Measurements from ENCODE around the gene PLK1. TPM values are rescaled to one million over a fixed set of nuclear protein-coding genes. Genes with fewer than 3 reads are reported as not detected.

Gene PLK1
- polyA plus RNA-seq, 1 donor: 13.0 TPM

DNA sequence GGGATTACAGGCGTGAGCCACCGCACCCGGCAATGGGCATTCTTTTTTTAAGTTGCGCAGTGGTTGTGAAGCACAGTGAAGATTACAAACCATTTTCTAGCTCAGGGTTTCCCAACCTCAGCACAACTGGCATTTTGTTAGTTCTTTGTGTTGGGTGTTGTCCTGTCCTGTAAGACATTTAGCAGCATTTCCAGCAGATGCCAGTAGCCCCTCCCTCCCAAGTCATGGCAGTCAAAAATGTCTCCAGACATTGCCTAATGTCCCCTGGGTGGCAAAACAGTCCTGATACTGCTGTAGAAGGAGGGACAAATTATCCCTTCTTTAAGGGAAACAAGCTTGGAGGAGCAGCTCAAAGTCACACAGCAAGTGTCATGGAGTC is 15.6 kb downstream of the PLK1 start:
- Histone ChIP-seq H3K27ac (ENCODE audit: low read length) (no peak overlapping the region), H3K9me3 (ENCODE audit: control insufficient read depth, low read depth, low read length) (no peaks in the 10 kb centered on the region), H3K27me3 (ENCODE audit: control insufficient read depth, insufficient read depth, low read length) (no peaks in the 10 kb centered on the region), H3K4me3 (ENCODE audit: low read length) (no peak overlapping the region), H3K4me1 (ENCODE audit: control insufficient read depth, insufficient read depth, low read length) (no peaks in the 10 kb centered on the region), H3K36me3 (ENCODE audit: control insufficient read depth, insufficient read depth, low read length) (peaks cover 25% of the 10 kb centered on the region)
- no CpG with 5 or more reads among the region's 4 CpGs for WGBS (ENCODE audit: insufficient coverage, low lambda C conversion rate)
- no peak for DNase-seq

DNA sequence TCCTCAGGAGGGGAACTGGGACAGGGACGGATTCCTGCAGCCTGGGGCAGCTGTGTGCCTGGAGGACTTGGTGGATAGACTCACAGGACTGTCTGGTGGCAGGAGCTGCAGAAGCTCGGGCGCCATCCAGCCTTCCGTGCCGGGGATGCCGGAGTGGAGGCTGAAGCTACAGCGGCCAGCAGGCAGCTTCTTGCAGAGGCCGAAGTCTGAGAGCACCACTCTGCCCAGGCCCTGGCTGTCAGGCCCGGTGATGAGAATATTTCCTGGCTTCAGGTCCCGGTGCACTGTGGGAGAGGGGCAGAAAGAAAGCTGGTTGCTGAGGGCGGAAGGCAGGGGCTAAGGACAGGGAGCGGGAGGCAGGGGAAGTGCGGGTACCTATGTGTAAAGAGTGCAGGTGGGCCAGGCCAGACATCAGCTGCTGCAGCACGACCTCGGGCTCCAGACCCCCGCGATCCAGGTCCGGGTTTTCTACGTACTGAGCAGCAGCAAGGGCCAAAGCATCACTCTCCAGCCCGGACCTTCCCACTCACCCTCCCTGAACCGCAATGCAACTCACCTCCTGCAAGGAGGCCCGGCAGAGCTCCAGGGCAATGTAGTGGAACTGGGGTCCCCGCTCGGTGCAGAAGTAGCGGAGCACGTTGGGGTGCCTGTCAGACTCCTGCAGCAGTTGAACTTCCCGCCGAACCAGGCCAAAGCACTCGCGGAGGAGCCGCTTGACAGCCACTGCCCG is 16.1 kb downstream of the PLK1 start:
- H3K9me3 ChIP-seq (ENCODE audit: control insufficient read depth, low read depth, low read length): no peaks in the 10 kb centered on the region
- H3K27ac ChIP-seq (ENCODE audit: low read length): no peak overlapping the region
- H3K36me3 ChIP-seq (ENCODE audit: control insufficient read depth, insufficient read depth, low read length): peaks cover 20% of the 10 kb centered on the region
- peak in 1 of 2 donors; percentile 37 for DNase-seq
- WGBS (ENCODE audit: insufficient coverage, low lambda C conversion rate): no CpG with 5 or more reads among the region's 32 CpGs
- no peaks in the 10 kb centered on the region for H3K27me3 ChIP-seq (ENCODE audit: control insufficient read depth, insufficient read depth, low read length)
- H3K4me3 ChIP-seq (ENCODE audit: low read length): no peak overlapping the region
- H3K4me1 ChIP-seq (ENCODE audit: control insufficient read depth, insufficient read depth, low read length): no peaks in the 10 kb centered on the region

DNA sequence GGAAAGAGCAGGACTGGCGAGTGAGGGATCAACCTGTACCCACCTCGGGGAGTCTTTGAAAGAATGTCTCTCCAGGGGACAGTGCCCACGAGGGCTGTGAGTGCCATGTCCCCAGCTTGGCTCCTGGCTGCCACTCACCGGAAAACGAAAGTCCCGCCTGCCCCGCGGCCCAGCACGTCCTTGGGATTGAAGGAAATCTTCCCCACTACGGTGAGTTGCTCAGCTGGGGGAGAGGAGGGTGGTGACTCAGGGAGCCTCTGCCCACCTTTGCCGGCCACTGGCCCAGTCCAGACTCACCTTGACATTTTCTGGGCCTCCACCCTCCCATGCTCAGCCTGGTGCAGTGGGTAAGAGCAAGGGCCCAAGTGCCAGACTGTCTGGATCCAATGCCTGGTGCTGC is 17.1 kb downstream of the PLK1 start:
- Histone ChIP-seq H3K27me3 (ENCODE audit: control insufficient read depth, insufficient read depth, low read length) (no peaks in the 10 kb centered on the region), H3K27ac (ENCODE audit: low read length) (no peak overlapping the region), H3K4me1 (ENCODE audit: control insufficient read depth, insufficient read depth, low read length) (no peaks in the 10 kb centered on the region), H3K36me3 (ENCODE audit: control insufficient read depth, insufficient read depth, low read length) (peaks cover 12% of the 10 kb centered on the region), H3K4me3 (ENCODE audit: low read length) (no peak overlapping the region), H3K9me3 (ENCODE audit: control insufficient read depth, low read depth, low read length) (no peaks in the 10 kb centered on the region)
- DNase-seq: no peak
- no CpG with 5 or more reads among the region's 11 CpGs for WGBS (ENCODE audit: insufficient coverage, low lambda C conversion rate)

DNA sequence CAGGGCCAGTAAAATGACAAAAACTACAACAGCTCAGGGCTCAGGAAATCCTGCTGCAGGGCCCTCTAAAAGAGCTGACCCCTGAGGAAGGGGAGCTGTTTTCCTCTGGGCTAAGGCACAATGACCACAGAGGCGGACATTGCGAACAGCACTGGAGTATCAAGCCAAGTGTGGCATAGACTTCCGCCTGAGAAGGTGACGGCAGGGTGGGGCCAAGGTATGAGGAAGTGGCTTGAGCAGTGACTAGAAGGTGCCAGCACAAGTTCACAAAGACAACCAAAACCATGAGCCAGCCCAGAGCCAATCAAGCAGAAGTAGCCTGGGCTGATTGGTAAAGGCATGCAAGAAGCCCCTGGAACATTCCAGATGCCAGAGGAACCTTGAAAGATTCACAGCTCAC is 20.4 kb downstream of the PLK1 start:
- H3K4me3 ChIP-seq (ENCODE audit: low read length): no peak overlapping the region
- DNase-seq: peak; percentile 30 to 49
- no CpG with 5 or more reads among the region's 4 CpGs for WGBS (ENCODE audit: insufficient coverage, low lambda C conversion rate)
- H3K27me3 ChIP-seq (ENCODE audit: control insufficient read depth, insufficient read depth, low read length): no peaks in the 10 kb centered on the region
- no peaks in the 10 kb centered on the region for H3K4me1 ChIP-seq (ENCODE audit: control insufficient read depth, insufficient read depth, low read length)
- no peak overlapping the region for H3K27ac ChIP-seq (ENCODE audit: low read length)
- no peaks in the 10 kb centered on the region for H3K9me3 ChIP-seq (ENCODE audit: control insufficient read depth, low read depth, low read length)
- H3K36me3 ChIP-seq (ENCODE audit: control insufficient read depth, insufficient read depth, low read length): no peaks in the 10 kb centered on the region

DNA sequence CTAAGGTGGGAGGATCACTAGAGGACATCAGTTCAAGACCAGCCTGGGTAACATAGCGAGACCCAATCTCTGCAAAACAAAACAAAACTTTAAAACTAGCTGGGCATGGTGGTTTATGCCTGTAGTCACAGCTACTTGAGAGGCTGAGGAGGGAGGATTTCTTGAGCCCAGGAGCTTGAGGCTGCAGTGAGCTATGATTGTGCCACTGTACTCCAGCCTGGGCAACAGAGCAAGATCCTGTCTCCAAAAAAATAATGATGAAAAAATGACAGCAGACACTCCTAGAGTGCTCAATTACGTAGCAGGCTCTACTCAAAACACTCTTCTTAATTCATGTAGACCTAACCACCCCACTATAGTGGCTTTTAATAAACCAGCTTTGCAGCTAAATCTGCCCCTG is 21.4 kb downstream of the PLK1 start:
- H3K4me3 ChIP-seq (ENCODE audit: low read length): no peak overlapping the region
- H3K36me3 ChIP-seq (ENCODE audit: control insufficient read depth, insufficient read depth, low read length): no peaks in the 10 kb centered on the region
- no peak for DNase-seq
- no peak overlapping the region for H3K27ac ChIP-seq (ENCODE audit: low read length)
- no peaks in the 10 kb centered on the region for H3K27me3 ChIP-seq (ENCODE audit: control insufficient read depth, insufficient read depth, low read length)
- H3K4me1 ChIP-seq (ENCODE audit: control insufficient read depth, insufficient read depth, low read length): no peaks in the 10 kb centered on the region
- 86% methylated on average over 1 of the region's 2 CpGs for WGBS (ENCODE audit: insufficient coverage, low lambda C conversion rate)
- H3K9me3 ChIP-seq (ENCODE audit: control insufficient read depth, low read depth, low read length): no peaks in the 10 kb centered on the region

DNA sequence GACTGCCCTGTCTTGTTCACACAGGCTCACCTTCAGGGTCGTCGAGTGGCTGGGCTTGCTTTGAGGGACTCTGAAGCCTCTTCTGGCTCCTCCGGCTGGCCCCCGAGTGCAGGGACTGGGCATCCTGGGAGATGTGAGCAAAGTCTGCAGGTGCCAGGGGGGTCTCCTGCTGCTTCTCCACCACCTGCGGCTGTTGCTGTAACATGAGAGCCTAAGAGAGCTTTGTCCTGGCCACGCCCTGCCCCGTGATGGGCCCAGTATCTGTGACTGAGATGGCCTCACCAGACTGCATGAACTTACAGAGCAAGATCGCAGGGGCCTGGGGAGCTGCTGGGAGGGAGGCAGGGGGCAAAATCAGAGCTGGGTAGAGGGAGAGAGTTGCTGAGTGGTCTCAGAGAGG is 21.8 kb downstream of the PLK1 start:
- Histone ChIP-seq H3K36me3 (ENCODE audit: control insufficient read depth, insufficient read depth, low read length) (no peaks in the 10 kb centered on the region), H3K9me3 (ENCODE audit: control insufficient read depth, low read depth, low read length) (no peaks in the 10 kb centered on the region), H3K4me3 (ENCODE audit: low read length) (no peak overlapping the region), H3K27ac (ENCODE audit: low read length) (no peak overlapping the region), H3K27me3 (ENCODE audit: control insufficient read depth, insufficient read depth, low read length) (no peaks in the 10 kb centered on the region), H3K4me1 (ENCODE audit: control insufficient read depth, insufficient read depth, low read length) (no peaks in the 10 kb centered on the region)
- WGBS (ENCODE audit: insufficient coverage, low lambda C conversion rate): no CpG with 5 or more reads among the region's 8 CpGs
- peak; percentile 77 to 86 for DNase-seq

DNA sequence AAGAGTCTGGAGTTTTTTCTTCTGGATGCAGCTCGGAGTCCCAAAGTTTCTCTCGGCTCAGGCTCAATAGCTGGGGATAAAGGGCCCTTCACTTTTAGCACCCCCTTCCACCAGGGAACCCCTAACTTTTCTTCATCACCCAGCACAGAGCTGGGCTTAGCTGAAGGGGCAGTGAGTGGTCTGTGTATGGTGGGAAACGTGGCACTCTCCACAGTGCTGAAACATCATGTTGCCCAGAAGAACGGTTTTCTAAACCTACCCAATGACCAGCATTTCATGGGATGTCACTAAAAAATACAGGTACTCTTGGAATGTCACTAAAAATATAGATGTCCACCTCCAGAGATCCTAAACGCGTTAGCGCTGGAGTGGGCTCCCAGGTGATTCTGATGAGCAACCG is 22.4 kb downstream of the PLK1 start:
- Histone ChIP-seq H3K27me3 (ENCODE audit: control insufficient read depth, insufficient read depth, low read length) (no peaks in the 10 kb centered on the region), H3K4me1 (ENCODE audit: control insufficient read depth, insufficient read depth, low read length) (no peaks in the 10 kb centered on the region), H3K4me3 (ENCODE audit: low read length) (no peak overlapping the region), H3K9me3 (ENCODE audit: control insufficient read depth, low read depth, low read length) (no peaks in the 10 kb centered on the region), H3K36me3 (ENCODE audit: control insufficient read depth, insufficient read depth, low read length) (no peaks in the 10 kb centered on the region), H3K27ac (ENCODE audit: low read length) (no peak overlapping the region)
- no CpG with 5 or more reads among the region's 8 CpGs for WGBS (ENCODE audit: insufficient coverage, low lambda C conversion rate)
- no peak for DNase-seq

DNA sequence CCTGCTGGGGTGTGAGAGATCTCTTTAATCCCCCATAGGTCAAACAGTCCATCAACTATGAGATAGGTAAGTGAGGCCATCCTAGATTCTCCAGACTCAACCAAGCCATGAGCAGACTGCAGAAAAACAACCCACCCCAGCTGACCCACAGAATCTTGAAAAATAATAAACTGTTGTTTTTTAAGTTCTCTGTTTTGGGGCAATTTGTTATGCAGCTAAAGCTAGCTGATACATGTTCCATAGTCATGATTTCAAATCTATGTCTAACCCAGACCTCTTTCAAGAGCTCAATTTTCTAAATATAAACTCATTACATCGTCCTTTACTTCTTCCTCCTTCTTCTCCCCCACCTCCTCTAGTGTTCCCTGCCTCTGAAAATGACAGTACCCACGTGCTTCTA is 24.3 kb downstream of the PLK1 start:
- 51% methylated on average over 2 of the region's 2 CpGs for WGBS (ENCODE audit: insufficient coverage, low lambda C conversion rate)

DNA sequence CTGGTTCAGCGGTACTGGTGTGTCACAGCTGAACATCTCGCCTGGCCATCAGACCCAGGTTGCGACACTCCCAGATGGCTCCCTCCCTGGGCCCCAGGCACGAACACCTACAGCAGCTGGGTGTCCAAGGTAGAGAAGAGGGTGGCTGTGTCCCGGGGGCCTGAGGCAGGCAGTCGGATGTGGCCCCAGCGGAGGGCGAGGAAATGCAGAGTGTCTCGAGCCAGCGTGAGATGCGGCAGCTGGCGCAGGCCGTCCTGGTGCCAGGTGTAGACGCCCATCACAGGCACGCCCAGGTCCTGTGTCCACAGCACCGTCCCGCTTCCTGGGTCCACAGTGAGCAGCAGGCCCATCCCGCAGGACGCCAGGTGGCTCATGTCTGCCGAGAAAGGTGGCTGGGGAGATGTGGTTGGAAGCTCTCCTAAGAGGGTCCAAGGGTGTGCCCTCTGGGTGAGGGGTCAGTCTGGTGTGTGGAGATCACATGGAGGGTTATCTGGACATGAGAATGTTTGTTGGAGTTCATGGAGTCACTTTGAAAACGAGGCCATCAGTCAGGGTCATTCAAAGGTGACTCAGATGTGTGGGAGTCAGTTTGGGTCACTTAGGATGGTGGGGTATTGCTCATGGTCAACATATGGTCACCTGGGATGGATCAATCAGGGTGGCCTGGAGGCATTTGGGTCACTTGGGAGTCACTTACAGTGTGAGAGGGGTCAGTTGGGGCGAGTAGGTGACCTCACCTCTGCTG is 26.3 kb downstream of the PLK1 start:
- DNase-seq: no peak
- Histone ChIP-seq H3K27me3 (ENCODE audit: control insufficient read depth, insufficient read depth, low read length) (no peaks in the 10 kb centered on the region), H3K4me1 (ENCODE audit: control insufficient read depth, insufficient read depth, low read length) (no peaks in the 10 kb centered on the region), H3K27ac (ENCODE audit: low read length) (no peak overlapping the region), H3K4me3 (ENCODE audit: low read length) (no peak overlapping the region), H3K9me3 (ENCODE audit: control insufficient read depth, low read depth, low read length) (no peaks in the 10 kb centered on the region), H3K36me3 (ENCODE audit: control insufficient read depth, insufficient read depth, low read length) (no peaks in the 10 kb centered on the region)
- WGBS (ENCODE audit: insufficient coverage, low lambda C conversion rate): no CpG with 5 or more reads among the region's 22 CpGs

More for the DNA sequence above, 24.3 kb downstream of the PLK1 start:
- Histone ChIP-seq H3K36me3 (ENCODE audit: control insufficient read depth, insufficient read depth, low read length) (no peaks in the 10 kb centered on the region), H3K4me3 (ENCODE audit: low read length) (no peak overlapping the region), H3K27ac (ENCODE audit: low read length) (no peak overlapping the region), H3K4me1 (ENCODE audit: control insufficient read depth, insufficient read depth, low read length) (no peaks in the 10 kb centered on the region), H3K27me3 (ENCODE audit: control insufficient read depth, insufficient read depth, low read length) (no peaks in the 10 kb centered on the region), H3K9me3 (ENCODE audit: control insufficient read depth, low read depth, low read length) (no peaks in the 10 kb centered on the region)
- DNase-seq: no peak

DNA sequence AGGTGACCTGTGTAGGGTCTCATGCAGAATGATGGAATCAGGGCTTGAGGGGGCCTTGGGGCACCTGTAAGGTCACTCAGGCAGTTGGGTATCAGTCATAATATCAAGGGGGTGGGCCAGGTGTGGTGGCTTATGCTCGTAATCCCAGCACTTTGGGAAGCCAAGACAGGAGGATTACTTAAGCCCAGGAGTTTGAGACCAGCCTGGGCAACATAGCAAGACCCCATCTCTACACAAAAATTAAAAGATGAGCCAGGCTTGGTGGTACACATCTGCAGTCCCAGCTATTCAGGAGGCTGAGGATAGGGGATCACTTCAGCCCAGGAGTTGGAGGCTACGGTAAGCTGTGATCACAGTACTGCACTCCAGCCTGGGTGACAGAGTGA is 26.8 kb downstream of the PLK1 start:
- WGBS (ENCODE audit: insufficient coverage, low lambda C conversion rate): no CpG with 5 or more reads among the region's 2 CpGs
- Histone ChIP-seq H3K9me3 (ENCODE audit: control insufficient read depth, low read depth, low read length) (no peaks in the 10 kb centered on the region), H3K36me3 (ENCODE audit: control insufficient read depth, insufficient read depth, low read length) (no peaks in the 10 kb centered on the region), H3K4me1 (ENCODE audit: control insufficient read depth, insufficient read depth, low read length) (no peaks in the 10 kb centered on the region), H3K27ac (ENCODE audit: low read length) (no peak overlapping the region), H3K27me3 (ENCODE audit: control insufficient read depth, insufficient read depth, low read length) (no peaks in the 10 kb centered on the region), H3K4me3 (ENCODE audit: low read length) (no peak overlapping the region)
- DNase-seq: no peak

DNA sequence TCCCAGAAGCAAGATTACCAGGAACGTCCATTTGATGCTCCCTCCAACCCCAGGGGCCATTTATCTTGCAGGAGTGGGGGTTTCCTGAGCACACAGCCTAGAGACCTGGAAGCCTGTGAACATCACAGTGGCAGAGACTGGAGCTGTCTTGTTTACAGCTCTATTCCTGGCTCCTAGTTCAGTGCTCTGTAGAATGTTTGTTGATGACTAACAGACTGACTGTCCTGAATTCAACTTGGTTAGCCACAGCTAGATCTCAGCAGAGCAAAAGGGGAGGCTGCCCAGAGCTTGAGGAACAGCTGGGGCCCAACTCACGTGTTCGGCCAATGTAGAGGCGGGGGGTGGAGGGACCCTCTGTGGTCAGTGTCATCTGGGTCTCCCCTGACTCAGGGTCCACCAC is 27.8 kb downstream of the PLK1 start:
- H3K9me3 ChIP-seq (ENCODE audit: control insufficient read depth, low read depth, low read length): no peaks in the 10 kb centered on the region
- no peaks in the 10 kb centered on the region for H3K36me3 ChIP-seq (ENCODE audit: control insufficient read depth, insufficient read depth, low read length)
- H3K4me3 ChIP-seq (ENCODE audit: low read length): no peak overlapping the region
- DNase-seq: no peak
- WGBS (ENCODE audit: insufficient coverage, low lambda C conversion rate): no CpG with 5 or more reads among the region's 4 CpGs
- H3K27me3 ChIP-seq (ENCODE audit: control insufficient read depth, insufficient read depth, low read length): peaks cover under 1% of the 10 kb centered on the region
- H3K4me1 ChIP-seq (ENCODE audit: control insufficient read depth, insufficient read depth, low read length): no peaks in the 10 kb centered on the region
- no peak overlapping the region for H3K27ac ChIP-seq (ENCODE audit: low read length)
